Epithelial cell of prostate (primary cell): ENCODE data around the gene MAFF.
"Not testable (repeated sequence)": the region's sequence is repeated elsewhere in the genome, so short reads cannot be mapped to it uniquely, and the experiment has no call there.

Experiments used
- DNase-seq: peaks from one replicate; pipeline ENCODE4 v3.0.0-alpha.2; 2011; ENCODE audit warnings: low read depth, low spot score
- H3K27ac ChIP-seq: fragments of 450-650 bp; 2 replicates; pipeline ENCODE4 v1.5.1; 2017; ENCODE audit warnings: mild to moderate bottlenecking

Gene MAFF

GRCh38 chr22:38176170-38176741, 25.5 kb upstream of the MAFF start:
- peak overlapping the region; percentile 100 for H3K27ac ChIP-seq
- no peak for DNase-seq

DNA sequence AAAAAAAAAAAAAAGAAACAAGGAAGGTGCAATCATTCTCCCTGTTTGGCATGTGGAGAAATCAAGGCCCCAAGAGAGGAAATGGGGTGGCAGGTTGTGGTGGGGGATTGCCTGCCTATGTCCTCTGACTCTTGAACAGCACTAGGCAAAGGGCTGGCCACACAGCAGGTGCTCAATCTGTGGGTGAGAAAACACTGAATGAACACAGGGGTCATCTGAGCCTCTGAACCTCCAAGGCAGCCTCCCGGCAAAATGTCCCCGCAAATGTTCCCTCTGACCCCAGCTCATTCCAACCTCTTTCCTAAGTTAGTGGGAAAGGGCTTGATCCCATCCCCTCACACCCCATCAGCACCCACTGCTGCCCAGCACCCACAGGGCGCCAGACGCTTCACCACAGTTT, 24.8 kb upstream of the MAFF start:
- peak overlapping the region; percentile 100 for H3K27ac ChIP-seq
- no peak for DNase-seq

GRCh38 chr22:38177571-38177925, 24.2 kb upstream of the MAFF start:
- peak overlapping the region; percentile 100 for H3K27ac ChIP-seq
- DNase-seq, result not testable (repeated sequence)

DNA sequence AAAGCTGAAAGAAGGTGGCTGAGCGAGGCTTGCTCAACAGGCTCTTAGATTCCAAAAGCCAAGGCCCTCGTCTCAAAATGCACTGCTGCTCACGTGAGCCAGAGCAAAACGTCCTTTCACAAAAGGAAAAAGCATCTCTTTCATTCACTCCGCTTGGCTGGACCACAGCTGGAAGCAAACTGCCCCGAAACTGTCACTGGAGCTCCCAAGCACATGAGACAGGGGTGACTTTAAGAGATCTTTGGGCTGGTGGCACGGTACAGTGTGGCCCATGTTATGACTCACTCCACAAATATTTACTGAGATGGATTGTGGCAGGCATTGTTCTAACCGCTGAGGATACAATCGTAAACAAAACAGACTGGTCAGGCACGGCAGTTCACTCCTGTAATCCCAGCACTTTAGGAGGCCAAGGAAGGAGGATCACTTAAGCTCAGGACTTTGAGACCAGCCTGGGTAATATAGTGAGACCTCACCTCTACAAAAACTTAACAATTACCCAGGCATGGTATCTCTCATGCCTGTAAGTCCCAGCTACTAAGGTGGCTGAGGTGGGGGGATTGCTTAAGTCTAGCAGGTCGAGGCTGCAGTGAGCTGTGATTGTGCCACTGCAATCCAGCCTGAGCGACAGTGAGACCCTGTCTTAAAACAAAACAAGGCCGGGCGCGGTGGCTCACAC, 23.7 kb upstream of the MAFF start:
- DNase-seq, result no peak
- peak overlapping the region; percentile 100 for H3K27ac ChIP-seq

- H3K27ac ChIP-seq, result peak overlapping the region; percentile 100
- not testable (repeated sequence) for DNase-seq
Measured at GRCh38 chr22:38178605-38178937, 23.2 kb upstream of the MAFF start.

DNA sequence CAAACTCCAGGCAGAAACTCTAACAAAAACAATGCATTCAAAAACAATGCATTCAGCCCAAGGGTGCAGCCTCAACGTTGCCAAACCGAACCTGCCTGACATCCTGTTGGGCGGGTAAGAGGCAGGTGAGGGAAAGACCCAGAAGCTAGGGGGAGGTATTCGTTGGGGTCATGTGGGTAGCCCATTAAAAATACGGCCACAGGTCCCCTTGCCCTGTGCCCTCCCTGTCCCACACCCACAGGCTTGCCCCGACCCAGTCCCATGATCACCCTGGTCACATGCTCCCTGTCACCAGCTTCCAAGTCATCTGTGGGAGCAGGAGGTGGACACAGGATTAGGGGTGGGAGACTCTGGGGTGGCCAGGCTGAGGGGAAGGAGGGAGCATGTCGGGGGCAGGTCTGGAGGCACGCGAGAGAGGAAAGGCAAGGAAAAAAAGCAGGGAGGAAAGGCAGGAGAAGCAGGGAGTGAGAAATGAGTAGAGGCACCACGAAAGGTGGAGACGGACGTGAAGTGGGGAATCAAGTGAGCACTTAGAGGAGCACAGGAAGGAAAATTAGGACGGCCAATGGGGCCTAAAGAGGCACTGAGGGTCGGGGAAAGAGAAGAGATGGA, 20.8 kb upstream of the MAFF start:
- DNase-seq, result peak; percentile 70
- peak overlapping the region; percentile 100 for H3K27ac ChIP-seq

DNA sequence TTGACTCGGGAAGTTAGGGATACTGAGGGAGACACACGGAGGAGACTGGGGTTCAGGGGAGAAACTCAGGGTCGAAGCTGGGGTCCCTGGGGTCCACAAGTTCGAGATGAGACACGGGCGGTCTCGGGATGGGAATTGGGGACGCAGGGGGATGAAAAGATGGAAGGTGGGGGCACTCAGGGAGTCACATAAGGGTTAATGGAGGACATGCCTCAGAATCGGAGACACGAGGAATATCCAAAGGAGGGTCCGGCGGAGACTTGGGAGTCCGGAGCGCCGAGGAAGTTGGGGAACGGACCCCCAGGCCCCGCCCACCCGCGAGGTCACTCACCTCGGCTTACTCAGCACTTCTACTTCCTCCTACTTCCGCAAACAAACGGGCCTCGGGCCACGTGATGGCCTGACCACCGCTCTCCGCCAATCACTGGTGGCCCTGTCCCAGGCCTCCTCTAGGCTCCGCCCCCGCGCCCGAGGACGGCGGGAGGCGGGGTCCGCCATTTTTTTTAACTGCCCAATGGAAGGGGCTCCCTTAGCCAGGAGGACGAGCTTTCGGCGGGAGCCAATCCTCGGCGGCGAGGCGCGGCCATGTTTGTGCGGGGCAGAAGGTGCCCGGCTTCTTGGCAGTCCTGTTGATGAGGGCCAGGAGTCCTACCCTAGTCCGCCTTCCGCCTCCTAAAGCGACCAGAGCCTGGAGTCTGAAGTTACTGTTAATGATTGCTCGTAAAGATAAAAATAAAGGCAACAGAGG, 20.2 kb upstream of the MAFF start, which contains the start of gene PLA2G6:
Gene PLA2G6, minus strand, starts transcription at position 378 of the 748 bp plus-strand sequence. CDS start 12,404 bp downstream, outside the sequence.
- peak; percentile 94 for DNase-seq
- H3K27ac ChIP-seq, result peak within 1 kb of the TSS; percentile 100

DNA sequence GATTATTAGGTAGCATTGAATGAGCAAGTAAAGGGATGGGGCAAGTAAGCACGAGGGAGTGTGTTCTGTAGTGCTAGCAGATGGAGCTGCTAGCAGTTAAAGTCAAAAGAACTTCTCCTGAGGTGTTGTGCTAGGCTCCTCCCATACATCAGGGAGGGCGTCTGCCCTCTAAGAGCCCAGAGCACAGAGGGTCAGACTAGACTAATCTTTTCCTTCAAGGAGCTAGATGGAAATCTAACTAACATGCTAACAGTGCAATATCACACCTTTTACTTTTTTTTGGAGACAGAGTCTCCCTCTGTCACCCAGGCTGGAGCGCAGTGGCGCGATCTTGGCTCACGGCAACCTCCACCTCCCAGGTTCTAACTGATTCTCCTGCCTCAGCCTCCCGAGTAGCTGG, 17.0 kb upstream of the MAFF start:
- DNase-seq, result no peak
- H3K27ac ChIP-seq, result no peak overlapping the region

DNA sequence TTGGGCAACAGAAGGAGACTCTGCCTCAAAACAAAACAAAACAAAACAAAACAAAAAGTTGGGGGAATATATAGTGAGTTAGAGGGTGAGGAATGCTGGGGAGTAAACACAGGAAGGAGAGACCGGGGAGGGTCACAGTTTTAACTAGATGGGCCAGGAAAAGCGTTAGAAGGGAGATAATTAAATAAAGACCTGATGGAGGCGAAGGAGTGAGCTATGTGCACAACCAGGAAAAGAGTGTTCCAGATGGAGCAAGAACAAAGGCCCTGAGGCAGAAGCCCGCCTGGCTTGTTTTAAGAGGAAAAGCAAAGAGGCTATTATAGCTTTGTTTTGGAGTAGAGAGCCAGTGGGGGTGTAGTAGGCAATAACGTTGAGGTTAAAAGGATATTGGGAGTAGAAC, 15.4 kb upstream of the MAFF start:
- H3K27ac ChIP-seq, result no peak overlapping the region
- no peak for DNase-seq

DNA sequence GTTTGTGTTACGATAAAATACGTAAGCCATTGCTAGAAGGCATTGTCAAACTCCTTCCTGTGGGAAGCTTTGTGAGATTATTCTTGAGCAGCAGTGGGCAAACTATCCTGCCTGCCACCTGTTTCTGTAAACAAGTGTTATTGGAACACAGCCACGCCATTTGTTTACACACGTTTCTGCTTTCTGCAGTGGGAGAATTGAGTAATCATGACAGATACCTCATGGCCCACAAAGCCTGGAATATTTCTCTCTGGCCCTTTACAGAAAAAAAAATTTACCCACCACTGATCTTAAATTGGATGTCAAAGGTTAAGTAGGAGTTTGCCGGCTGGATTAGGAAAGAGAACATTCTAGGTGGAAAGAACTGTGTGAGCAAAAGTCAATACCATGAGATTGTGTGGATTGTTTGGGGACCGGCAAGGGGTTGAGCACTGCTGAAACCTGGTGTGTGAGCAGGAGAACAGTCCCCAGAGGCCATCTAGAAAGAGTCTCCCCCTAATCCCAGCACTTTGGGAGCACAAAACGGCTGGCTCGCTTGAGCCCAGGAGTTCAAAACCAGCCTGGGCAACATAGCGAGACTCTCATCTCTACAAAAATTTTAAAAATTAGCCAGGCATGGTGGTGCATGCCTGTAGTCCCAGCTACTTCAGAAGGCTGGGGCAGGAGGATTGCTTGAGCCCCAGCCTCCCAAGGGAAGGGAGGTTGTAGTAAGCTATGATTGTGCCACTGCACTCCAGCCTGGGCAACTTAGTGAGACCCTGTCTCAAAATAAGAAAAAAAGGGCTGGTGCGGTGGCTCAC, 14.2 kb upstream of the MAFF start:
- no peak for DNase-seq
- no peak overlapping the region for H3K27ac ChIP-seq

GRCh38 chr22:38189104-38189503, 12.7 kb upstream of the MAFF start:
- no peak for DNase-seq
- H3K27ac ChIP-seq, result no peak overlapping the region

DNA sequence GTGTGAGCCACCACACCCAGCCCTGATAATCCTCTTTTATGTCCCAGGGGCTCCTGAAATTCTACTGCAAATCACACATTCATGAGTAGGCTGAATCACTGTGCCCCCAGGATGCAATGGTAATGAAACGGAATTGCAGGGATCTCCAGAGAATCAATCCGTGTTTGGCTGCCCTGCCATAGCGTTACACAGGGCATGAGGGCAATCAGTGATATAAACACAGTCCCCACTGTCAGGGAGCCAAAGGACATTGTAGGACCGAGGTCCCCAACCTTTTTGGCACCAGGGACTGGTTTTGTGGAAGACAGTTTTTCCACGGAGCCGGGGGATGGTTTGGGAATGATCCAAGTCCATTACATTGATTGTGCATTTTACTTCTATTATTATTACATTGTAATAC, 11.2 kb upstream of the MAFF start:
- DNase-seq, result no peak
- no peak overlapping the region for H3K27ac ChIP-seq

DNA sequence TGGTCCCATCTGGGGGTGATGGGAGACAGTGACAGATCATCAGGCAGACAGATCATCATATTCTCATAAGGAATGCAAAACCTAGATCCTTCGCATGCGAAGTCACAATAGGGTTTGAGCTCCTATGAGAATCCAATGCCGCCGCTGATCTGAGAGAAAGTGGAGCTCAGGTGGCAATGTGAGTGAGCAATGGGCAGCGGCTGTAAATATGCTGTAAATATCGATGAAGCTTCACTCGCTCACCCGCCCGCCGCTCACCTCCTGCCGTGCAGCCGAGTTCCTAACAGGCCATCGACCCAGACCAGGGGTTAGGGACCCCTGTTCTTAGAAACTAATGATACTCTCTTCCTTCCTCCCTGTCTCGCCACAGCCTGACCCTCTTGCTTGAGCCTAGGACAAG, 10.7 kb upstream of the MAFF start:
- no peak for DNase-seq
- no peak overlapping the region for H3K27ac ChIP-seq

DNA sequence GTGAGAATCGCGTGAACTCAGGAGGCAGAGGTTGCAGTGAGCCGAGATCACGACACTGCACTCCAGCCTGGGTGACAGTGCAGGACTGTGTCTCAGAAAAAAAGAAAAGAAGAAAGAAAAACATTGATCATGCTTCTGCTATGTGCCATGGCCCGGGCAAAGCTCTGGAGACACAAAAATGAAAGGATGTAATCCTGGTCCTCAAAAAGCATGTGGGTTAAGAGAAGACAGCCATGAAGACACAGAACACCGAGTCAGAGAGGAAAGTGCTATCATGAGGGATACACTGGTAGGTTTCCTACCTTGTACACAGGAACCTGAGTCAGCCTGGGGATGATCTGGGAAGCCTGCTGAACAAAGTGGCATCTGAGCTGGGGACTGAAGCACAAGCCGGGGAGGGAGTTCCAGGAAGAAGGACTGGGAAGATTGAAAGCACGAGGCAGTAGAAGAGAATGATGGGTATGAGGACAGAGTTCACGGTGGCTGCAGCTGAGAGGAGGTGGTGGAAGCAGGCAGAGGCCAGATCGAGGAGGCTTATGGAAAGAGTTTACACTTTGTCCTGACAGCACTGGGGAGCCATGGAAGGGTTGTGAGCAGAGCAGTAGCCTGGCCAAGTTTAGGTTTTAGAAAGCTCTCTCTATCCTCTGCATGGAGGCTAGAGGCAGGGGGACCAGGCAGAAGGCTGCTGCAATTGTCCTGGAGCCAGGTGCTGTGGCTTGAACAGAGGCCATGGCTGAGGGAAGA, 9.9 kb upstream of the MAFF start:
- no peak overlapping the region for H3K27ac ChIP-seq
- DNase-seq, result no peak

DNA sequence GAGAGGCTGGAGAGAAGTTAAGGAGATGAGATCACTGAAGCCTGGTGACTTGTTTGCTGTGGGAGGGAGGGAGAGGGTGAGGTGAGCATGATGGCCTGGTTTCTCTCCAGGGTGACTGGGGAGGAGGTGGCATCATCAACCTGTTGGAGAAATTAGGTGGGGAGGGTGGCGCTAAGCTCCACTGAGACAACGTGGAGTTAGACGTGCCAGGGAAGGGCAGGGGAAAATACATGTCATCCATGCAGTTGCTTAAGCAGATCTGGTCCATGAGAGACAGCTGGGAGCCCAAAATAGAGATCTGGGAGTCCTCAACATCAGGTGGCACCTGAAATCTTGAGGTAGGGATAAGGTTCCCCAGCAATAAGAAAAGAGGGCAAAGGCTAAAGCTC, 9.3 kb upstream of the MAFF start:
- H3K27ac ChIP-seq, result no peak overlapping the region
- DNase-seq, result no peak

DNA sequence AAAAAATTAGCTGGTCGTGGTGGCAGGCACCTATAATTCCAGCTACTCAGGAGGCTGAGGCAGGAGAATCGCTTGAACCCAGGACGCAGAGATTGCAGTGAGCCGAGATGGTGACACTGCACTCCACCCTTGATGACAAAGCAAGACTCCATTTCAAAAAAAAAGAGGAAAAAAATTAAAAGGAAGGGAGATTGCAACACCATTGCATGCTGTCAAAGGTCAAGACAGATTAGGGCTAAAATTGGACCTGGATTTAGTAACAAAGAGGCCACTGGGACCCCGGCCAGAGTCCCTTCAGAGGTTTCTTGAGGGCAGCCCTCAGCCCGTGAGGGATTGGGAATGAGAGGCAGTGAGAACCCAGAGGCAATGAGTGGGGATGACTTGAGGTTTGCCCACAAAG, 8.2 kb upstream of the MAFF start:
- no peak overlapping the region for H3K27ac ChIP-seq
- DNase-seq, result no peak

DNA sequence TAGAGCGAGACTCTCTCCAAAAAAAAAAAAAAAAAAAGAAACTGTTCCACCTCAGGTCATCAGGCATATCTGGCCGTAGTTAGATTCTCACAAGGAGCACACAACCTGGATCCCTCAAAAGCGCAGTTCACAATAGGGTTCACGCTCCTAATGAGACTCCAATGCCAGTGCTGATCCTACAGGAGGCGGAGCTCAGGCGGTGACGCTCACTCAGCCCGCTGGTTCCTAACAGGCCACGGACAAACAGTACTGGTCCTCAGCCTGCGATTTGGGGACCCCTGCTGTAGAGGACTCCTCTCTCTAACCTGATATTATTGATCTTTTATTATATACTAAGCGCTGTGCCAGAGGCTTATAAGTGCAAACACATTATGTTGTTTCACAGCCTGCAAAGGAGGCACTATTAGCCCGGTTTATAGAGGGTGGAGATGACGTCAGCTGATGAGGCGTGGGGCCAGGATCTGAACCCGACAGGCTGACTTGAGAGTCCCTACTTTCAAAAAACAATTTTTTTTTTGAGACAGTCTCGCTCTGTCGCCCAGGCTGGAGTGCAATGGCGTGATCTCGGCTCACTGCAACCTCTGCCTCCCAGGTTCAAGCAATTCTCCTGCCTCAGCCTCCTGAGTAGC, 4.9 kb upstream of the MAFF start:
- DNase-seq, result no peak
- no peak overlapping the region for H3K27ac ChIP-seq

DNA sequence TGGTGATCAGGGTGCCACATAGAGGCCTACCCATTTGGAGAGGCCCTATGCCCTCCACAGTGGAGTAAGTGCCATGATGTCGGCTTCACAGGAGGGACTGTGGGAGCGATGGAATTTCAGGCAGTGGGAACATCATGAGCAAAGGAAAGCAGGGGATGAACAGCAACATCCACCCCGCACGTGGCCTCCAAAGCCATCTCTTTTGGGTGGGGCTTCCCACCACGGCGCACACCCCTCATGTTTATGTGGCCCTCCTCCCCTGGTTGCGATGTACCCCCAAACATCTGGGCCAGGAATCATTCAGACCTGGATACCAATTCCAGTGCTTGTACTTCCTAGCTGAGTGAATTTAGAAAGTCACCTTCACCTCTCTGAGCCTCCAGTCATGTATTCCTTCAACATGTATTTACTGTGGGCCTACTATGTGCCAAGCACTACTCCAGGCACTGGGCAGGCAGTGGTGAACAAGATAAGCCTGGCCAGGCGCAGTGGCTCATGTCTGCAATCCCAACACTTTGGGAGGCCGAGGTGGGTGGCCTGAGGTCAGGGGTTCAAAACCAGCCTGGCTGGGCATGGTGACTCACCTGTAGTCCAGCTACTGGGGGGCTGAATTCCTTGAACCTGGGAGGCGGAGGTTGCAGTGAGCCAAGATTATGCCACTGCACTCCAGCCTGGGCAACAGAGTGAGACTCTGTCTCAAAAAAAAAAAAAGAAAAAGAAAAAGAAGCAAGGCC, 1.8 kb upstream of the MAFF start:
- DNase-seq, result no peak
- H3K27ac ChIP-seq, result no peak overlapping the region

DNA sequence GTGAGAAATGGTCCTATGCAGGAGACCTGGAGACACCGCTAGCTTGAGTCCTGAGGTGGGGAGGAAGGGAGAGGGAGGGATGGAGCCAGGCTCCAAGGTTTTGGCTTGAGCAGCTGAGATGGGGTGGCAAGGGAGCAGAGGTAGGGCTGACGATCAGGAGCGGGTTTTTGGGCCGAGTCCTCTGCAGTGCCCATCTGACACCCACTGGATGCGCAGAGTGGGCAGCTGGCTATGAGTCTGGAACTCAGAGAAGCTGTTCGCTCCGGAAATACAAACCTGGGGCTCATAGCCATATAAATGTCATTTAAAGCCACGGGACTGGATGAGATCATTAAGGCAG, 453 bp upstream of the MAFF start:
- peak overlapping the region; percentile 99 for H3K27ac ChIP-seq
- DNase-seq, result no peak
